ENCODE data around the gene SLC49A3. TPM values are rescaled to one million over a fixed set of nuclear protein-coding genes. Genes with fewer than 3 reads are reported as not detected.

Gene SLC49A3
- total and polyA plus RNA-seq, 10 of the 15 experiments (the other 5 are each of a cell fraction or from before 2014, with no cell fraction given): 0.09 to 0.85 (median 0.18) TPM; not detected in 4

DNA sequence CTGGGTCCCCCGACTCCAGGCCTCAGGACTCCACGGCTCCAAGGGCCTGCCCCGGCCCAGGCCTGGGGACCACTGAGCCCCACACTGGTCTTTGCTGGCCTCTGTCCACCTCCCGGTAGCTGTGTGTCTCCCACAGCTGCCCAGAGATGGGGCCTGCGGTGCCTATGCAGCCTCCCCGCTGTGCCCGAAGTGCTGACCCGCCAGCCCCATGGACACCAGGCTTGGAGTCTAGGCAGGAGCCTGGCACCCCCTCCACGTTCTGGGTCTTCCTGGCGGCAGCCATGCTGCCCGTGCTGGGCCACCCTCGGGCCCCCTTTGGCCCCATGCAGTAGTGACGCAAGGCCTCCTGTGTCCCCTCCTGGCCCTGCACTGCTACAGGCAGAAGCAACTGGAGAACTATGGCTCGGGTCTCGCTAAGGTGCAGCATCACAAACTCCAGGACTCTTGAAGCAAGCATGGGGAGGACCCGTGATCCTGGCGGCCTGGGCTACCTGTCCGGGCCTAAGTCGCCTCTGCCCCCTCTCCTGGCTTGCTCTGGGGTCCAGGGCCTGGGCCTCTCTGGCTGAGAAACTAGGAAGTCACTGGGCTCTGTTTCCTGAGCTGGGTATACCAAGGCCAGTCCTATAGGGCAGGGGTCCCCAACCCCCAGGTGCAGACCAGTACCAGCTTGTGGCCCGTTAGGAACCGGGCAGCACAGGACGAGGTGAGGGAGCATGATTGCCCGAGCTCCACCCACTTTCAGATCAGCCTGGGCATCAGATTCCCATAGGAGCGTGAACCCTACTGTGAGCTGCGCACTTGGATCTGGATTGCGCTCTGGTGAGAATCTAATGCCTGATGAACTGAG lies 13.7 kb downstream of the SLC49A3 start:
- in situ Hi-C loops (cut with MboI) (no loop called here), intact Hi-C loops (cut with micrococcal nuclease; ENCODE audit: unreplicated experiment) (loop anchor here (2.0 to 10.0 kb wide), 4 partner anchors 24 to 430 kb away; partner anchors contain the start of genes GAK and TMEM175)
- BruUV-seq (replicated peaks): no TSS peak
- Histone ChIP-seq H4K20me1 (ENCODE audit: control insufficient read depth, insufficient read depth) (no peaks in the 10 kb centered on the region), H3K4me1 (ENCODE audit: control insufficient read depth, insufficient read depth, low read length) (peaks cover 31% of the 10 kb centered on the region), H2AFZ (ENCODE audit: control insufficient read depth, low read depth, low read length) (peak overlapping the region; percentile 49; the same call in 1 of the 2 replicates), H3K27ac (ENCODE audit: control insufficient read depth, insufficient read depth) (peak overlapping the region; percentile 92), H3K9me3 (replicated peaks; ENCODE audit: control insufficient read depth, insufficient read depth, low read length) (no peaks in the 10 kb centered on the region), H3K4me3 (peak overlapping the region; percentile 85), H3K27me3 (replicated peaks in 1 of 2; ENCODE audit: control insufficient read depth in 2 of 2, insufficient read depth in 2 of 2, low read length in 1 of 2) (no peaks in the 10 kb centered on the region), H3K36me3 (ENCODE audit: control insufficient read depth in 2 of 2, insufficient read depth in 2 of 2, low read length in 1 of 2) (peaks cover 6 to 7% of the 10 kb centered on the region in 2 experiments), H3K9ac (ENCODE audit: control insufficient read depth, insufficient read depth, low read length) (peak overlapping the region; percentile 95), H3K4me2 (ENCODE audit: control insufficient read depth, insufficient read depth) (peak overlapping the region; percentile 96), H3K79me2 (ENCODE audit: control insufficient read depth, insufficient read depth, low read length) (peaks cover 24% of the 10 kb centered on the region)
- RAD21 ChIA-PET (ENCODE audit: unreplicated experiment): interaction anchor here (0.7 to 1.8 kb wide), 6 partner anchors 11 to 312 kb away, joined by 3 to 7 read pairs (median 4); partner anchors contain the start of gene IDUA
- DNase-seq (ENCODE audit: low read depth, low spot score) (no peak), FAIRE-seq (peak; percentile 23), ATAC-seq (peak; percentile 22)
- CTCF ChIA-PET: interaction anchor here (0.6 to 2.3 kb wide), 9 partner anchors 9 to 346 kb away, joined by 3 to 8 read pairs (median 4); partner anchors contain the start of gene IDUA
- POLR2A ChIA-PET: interaction anchor here (0.9 to 2.6 kb wide), 6 partner anchors 11 to 107 kb away, joined by 3 to 14 read pairs (median 7); no protein-coding TSS in a partner anchor
- SMC1A ChIA-PET (ENCODE audit: uncharacterized antibody, unreplicated experiment): interaction anchor here (1.3 to 1.5 kb wide), 2 partner anchors 24 to 105 kb away, joined by 3 read pairs; no protein-coding TSS in a partner anchor
- 31% methylated on average over 26 of the region's 26 CpGs for WGBS (ENCODE audit: insufficient coverage, insufficient replicate concordance, low lambda C conversion rate, missing lambda C conversion rate)
- TF ChIP-seq CREM (IDR thresholded peaks at IDR 0.05; ENCODE audit: low read depth) (no peak), BHLHE40 (IDR thresholded peaks at IDR 0.05; ENCODE audit: borderline replicate concordance in 1 of 2, low read depth in 2 of 2, low read length in 1 of 2) (no peak), SREBF2 (IDR thresholded peaks at IDR 0.05; ENCODE audit: low read length) (no peak), NFXL1 (IDR thresholded peaks at IDR 0.05; ENCODE audit: borderline replicate concordance) (no peak), CEBPB (IDR thresholded peaks at IDR 0.05; ENCODE audit: borderline replicate concordance in 1 of 2, low read depth in 2 of 2, low read length in 2 of 2) (no peak), RUNX3 (IDR thresholded peaks at IDR 0.05; ENCODE audit: low read length) (no peak), FOS (IDR thresholded peaks at IDR 0.05; ENCODE audit: borderline replicate concordance, extremely low read depth, insufficient read length) (no peak), ZNF217 (IDR thresholded peaks at IDR 0.05) (no peak), RELA (IDR thresholded peaks at IDR 0.05; ENCODE audit: borderline replicate concordance, partially characterized antibody) (no peak), KAT2A (conservative IDR thresholded peaks at IDR 0.05; ENCODE audit: control insufficient read depth, low read depth, low read length) (no peak), MEF2B (IDR thresholded peaks at IDR 0.05; ENCODE audit: partially characterized antibody, poor library complexity, severe bottlenecking) (no peak), ZNF207 (IDR thresholded peaks at IDR 0.05; ENCODE audit: borderline replicate concordance) (no peak), CBX3 (IDR thresholded peaks at IDR 0.05; ENCODE audit: borderline replicate concordance, low read depth) (no peak), TARDBP (IDR thresholded peaks at IDR 0.05; ENCODE audit: borderline replicate concordance) (no peak), POLR2AphosphoS5 (IDR thresholded peaks at IDR 0.05; ENCODE audit: low read length) (no peak; the same call in 1 of the 2 replicates)
- TF ChIP-seq, protein P1, sequence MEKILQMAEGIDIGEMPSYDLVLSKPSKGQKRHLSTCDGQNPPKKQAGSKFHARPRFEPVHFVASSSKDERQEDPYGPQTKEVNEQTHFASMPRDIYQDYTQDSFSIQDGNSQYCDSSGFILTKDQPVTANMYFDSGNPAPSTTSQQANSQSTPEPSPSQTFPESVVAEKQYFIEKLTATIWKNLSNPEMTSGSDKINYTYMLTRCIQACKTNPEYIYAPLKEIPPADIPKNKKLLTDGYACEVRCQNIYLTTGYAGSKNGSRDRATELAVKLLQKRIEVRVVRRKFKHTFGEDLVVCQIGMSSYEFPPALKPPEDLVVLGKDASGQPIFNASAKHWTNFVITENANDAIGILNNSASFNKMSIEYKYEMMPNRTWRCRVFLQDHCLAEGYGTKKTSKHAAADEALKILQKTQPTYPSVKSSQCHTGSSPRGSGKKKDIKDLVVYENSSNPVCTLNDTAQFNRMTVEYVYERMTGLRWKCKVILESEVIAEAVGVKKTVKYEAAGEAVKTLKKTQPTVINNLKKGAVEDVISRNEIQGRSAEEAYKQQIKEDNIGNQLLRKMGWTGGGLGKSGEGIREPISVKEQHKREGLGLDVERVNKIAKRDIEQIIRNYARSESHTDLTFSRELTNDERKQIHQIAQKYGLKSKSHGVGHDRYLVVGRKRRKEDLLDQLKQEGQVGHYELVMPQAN (conservative IDR thresholded peaks at IDR 0.05): no peak
- TF ChIP-seq, protein P2, sequence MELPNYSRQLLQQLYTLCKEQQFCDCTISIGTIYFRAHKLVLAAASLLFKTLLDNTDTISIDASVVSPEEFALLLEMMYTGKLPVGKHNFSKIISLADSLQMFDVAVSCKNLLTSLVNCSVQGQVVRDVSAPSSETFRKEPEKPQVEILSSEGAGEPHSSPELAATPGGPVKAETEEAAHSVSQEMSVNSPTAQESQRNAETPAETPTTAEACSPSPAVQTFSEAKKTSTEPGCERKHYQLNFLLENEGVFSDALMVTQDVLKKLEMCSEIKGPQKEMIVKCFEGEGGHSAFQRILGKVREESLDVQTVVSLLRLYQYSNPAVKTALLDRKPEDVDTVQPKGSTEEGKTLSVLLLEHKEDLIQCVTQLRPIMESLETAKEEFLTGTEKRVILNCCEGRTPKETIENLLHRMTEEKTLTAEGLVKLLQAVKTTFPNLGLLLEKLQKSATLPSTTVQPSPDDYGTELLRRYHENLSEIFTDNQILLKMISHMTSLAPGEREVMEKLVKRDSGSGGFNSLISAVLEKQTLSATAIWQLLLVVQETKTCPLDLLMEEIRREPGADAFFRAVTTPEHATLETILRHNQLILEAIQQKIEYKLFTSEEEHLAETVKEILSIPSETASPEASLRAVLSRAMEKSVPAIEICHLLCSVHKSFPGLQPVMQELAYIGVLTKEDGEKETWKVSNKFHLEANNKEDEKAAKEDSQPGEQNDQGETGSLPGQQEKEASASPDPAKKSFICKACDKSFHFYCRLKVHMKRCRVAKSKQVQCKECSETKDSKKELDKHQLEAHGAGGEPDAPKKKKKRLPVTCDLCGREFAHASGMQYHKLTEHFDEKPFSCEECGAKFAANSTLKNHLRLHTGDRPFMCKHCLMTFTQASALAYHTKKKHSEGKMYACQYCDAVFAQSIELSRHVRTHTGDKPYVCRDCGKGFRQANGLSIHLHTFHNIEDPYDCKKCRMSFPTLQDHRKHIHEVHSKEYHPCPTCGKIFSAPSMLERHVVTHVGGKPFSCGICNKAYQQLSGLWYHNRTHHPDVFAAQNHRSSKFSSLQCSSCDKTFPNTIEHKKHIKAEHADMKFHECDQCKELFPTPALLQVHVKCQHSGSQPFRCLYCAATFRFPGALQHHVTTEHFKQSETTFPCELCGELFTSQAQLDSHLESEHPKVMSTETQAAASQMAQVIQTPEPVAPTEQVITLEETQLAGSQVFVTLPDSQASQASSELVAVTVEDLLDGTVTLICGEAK (IDR thresholded peaks at IDR 0.05; ENCODE audit: borderline replicate concordance): peak; percentile 63

Measured in GM12878 (cell line).